Measurements from ENCODE around the gene ANTKMT.

The ANTKMT gene

DNA sequence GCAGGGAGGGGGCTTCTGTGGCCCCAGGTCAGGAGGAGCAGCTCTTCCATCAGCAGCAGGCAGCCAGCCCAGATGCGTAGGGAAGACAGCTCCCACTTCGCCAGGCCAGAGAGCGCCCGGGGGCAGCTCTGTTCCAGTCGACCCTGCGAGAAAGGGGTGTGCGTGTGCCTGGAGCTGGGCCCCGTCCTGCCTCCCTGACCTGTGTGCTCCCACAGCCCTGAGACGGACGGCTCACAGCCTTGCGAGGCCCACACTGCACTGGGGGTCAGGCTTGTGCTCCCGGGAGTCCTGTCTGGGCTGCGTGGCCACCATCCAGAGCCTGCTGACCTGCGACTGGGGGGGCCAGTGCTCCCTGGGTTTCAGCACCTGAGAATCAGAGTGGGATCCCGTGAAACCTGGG, 39.1 kb downstream of the ANTKMT start:
- CTCF ChIA-PET: no interaction called here
- TF ChIP-seq FOXK2 (IDR thresholded peaks at IDR 0.05): no peak
- TF ChIP-seq SP1 (IDR thresholded peaks at IDR 0.05): no peak
- no peak for TF ChIP-seq CTBP1 (IDR thresholded peaks at IDR 0.05; ENCODE audit: borderline replicate concordance)
- TF ChIP-seq FOXA1 (IDR thresholded peaks at IDR 0.05): no peak
- TF ChIP-seq HDGF (IDR thresholded peaks at IDR 0.05; ENCODE audit: borderline replicate concordance): no peak
- no peak for TF ChIP-seq TARDBP (IDR thresholded peaks at IDR 0.05)
- TF ChIP-seq, protein P1, sequence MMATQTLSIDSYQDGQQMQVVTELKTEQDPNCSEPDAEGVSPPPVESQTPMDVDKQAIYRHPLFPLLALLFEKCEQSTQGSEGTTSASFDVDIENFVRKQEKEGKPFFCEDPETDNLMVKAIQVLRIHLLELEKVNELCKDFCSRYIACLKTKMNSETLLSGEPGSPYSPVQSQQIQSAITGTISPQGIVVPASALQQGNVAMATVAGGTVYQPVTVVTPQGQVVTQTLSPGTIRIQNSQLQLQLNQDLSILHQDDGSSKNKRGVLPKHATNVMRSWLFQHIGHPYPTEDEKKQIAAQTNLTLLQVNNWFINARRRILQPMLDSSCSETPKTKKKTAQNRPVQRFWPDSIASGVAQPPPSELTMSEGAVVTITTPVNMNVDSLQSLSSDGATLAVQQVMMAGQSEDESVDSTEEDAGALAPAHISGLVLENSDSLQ (IDR thresholded peaks at IDR 0.05): no peak
- no peak for TF ChIP-seq BHLHE40 (IDR thresholded peaks at IDR 0.05; ENCODE audit: borderline replicate concordance)
- TF ChIP-seq FOXM1 (IDR thresholded peaks at IDR 0.05; ENCODE audit: borderline replicate concordance): no peak
- TF ChIP-seq ELF4 (IDR thresholded peaks at IDR 0.05): no peak
- no peak for TF ChIP-seq ZNF384 (IDR thresholded peaks at IDR 0.05)
- TF ChIP-seq LEF1 (IDR thresholded peaks at IDR 0.05; ENCODE audit: borderline replicate concordance): no peak
- TF ChIP-seq ARNT (IDR thresholded peaks at IDR 0.05): no peak
- no peak for TF ChIP-seq SUZ12 (IDR thresholded peaks at IDR 0.05)
- TF ChIP-seq L3MBTL2 (conservative IDR thresholded peaks at IDR 0.05): no peak
- POLR2A ChIA-PET: interaction anchor here (0.6 to 2.0 kb wide), 3 partner anchors 10 to 39 kb away, joined by 3 to 5 read pairs (median 4); partner anchors contain the start of gene ANTKMT
- DNase-seq (ENCODE audit: extremely low spot score): no peak

DNA sequence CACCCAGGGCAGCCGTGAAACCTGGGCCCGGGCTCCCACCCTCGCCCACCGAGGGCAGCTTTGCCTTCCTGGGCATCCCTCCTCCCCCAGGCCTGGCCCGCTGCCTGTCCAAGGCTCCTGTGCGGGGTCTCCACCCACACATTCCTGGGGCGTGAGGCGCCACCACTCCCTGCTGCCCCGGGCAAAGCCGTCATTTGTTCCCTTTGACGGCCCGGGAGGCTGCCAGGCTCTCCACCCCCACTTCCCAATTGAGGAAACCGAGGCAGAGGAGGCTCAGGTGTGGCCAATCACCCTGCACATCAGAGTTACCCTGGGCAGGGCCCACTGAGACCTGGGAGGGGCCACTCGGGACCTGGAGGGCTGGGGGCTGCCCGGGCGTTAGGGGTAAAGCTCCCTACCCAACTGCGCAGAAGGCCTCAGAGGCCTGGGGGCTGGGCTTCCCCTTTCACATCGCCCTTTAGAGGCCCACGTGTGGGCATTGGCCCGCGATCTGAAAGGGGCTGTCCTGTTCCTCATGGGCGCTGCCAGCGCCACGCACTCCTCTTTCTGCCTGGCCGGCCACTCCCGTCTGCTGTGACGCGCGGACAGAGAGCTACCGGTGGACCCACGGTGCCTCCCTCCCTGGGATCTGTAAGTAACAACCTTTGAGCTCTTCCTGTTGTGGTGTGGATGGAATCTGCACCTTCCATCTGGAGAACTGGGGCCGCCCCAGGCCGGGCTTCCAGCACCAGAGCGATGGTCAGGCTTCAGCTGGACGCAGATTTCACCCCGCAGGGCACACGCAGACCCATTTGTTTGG, 39.8 kb downstream of the ANTKMT start, which contains the start of gene MSLN:
Gene MSLN (plus strand): TSS at position 190 of the 799 bp plus-strand sequence. CDS start 1,947 bp downstream, outside the sequence.
- CTCF ChIA-PET: no interaction called here
- no peak for DNase-seq (ENCODE audit: extremely low spot score)
- POLR2A ChIA-PET: interaction anchor here (1.3 to 2.0 kb wide), 3 partner anchors 11 to 39 kb away, joined by 4 to 5 read pairs (median 4); partner anchors contain the start of genes ANTKMT and CIAO3
- TF ChIP-seq NFRKB (IDR thresholded peaks at IDR 0.05) (no peak), HDGF (IDR thresholded peaks at IDR 0.05; ENCODE audit: borderline replicate concordance) (no peak), ELF4 (IDR thresholded peaks at IDR 0.05) (no peak), ARNT (IDR thresholded peaks at IDR 0.05) (no peak), FOXK2 (IDR thresholded peaks at IDR 0.05) (no peak), LEF1 (IDR thresholded peaks at IDR 0.05; ENCODE audit: borderline replicate concordance) (no peak), L3MBTL2 (conservative IDR thresholded peaks at IDR 0.05) (no peak), TARDBP (IDR thresholded peaks at IDR 0.05) (no peak), BHLHE40 (IDR thresholded peaks at IDR 0.05; ENCODE audit: borderline replicate concordance) (no peak), FOXA1 (IDR thresholded peaks at IDR 0.05) (no peak), ZNF384 (IDR thresholded peaks at IDR 0.05) (no peak), SP1 (IDR thresholded peaks at IDR 0.05) (no peak), FOXM1 (IDR thresholded peaks at IDR 0.05; ENCODE audit: borderline replicate concordance) (no peak)
- TF ChIP-seq, protein P1 (IDR thresholded peaks at IDR 0.05): no peak

DNA sequence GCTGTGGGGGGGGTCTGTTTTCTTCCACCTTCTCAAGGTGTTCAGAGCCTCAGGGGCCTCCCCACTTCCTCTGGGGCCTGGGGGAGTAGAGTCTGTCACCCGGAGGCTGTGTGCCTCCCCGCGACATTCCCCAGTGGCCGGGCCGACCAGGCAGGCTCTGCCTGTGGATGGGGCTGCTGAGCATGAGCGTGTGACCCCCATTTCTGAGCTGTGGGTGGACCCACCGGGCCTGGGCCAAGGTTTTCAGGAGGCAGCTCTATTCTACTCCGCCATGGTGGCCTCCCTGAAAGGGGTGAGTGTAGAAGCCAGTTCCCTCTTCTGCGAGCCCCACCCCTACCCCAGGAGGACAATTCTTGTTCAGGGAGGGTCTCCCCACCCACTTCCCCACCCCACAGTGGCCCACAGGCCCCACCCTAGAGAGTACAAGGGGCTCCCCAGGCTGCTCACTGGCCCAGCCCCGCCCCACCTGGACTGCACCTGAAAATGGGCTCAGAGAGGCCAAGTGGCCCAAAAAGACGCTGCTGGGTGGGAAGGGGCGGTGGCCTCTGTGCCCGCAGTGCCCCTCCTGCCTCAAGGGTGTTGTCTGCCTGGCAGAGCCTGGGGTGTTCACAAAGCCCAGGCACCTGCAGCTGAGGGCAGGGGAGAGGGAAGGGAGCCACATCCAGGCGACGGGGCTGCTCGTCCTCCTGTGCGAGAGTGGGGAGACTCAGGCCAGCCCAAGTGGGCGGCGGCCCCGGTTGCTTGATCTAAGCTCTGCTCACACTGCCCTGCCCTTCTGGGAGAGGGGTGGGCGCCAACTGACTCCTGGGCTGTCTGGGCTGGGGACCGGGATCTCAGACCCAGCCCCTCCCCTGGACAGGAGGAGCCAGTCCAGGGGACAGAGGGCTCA, 40.9 kb downstream of the ANTKMT start:
- TF ChIP-seq ZNF384 (IDR thresholded peaks at IDR 0.05): no peak
- TF ChIP-seq FOXA1 (IDR thresholded peaks at IDR 0.05): no peak
- TF ChIP-seq SUZ12 (IDR thresholded peaks at IDR 0.05): no peak
- no peak for TF ChIP-seq TARDBP (IDR thresholded peaks at IDR 0.05)
- TF ChIP-seq BHLHE40 (IDR thresholded peaks at IDR 0.05; ENCODE audit: borderline replicate concordance): no peak
- TF ChIP-seq HDGF (IDR thresholded peaks at IDR 0.05; ENCODE audit: borderline replicate concordance): no peak
- TF ChIP-seq, protein P1 (IDR thresholded peaks at IDR 0.05): no peak
- TF ChIP-seq FOXK2 (IDR thresholded peaks at IDR 0.05): no peak
- no peak for TF ChIP-seq L3MBTL2 (conservative IDR thresholded peaks at IDR 0.05)
- TF ChIP-seq FOXM1 (IDR thresholded peaks at IDR 0.05; ENCODE audit: borderline replicate concordance): no peak
- TF ChIP-seq ARNT (IDR thresholded peaks at IDR 0.05): no peak
- POLR2A ChIA-PET: interaction anchor here (1.3 kb wide), 1 partner anchor 21 kb away, joined by 4 read pairs; the partner anchor contains the start of gene CIAO3
- CTCF ChIA-PET: no interaction called here
- no peak for DNase-seq (ENCODE audit: extremely low spot score)

DNA sequence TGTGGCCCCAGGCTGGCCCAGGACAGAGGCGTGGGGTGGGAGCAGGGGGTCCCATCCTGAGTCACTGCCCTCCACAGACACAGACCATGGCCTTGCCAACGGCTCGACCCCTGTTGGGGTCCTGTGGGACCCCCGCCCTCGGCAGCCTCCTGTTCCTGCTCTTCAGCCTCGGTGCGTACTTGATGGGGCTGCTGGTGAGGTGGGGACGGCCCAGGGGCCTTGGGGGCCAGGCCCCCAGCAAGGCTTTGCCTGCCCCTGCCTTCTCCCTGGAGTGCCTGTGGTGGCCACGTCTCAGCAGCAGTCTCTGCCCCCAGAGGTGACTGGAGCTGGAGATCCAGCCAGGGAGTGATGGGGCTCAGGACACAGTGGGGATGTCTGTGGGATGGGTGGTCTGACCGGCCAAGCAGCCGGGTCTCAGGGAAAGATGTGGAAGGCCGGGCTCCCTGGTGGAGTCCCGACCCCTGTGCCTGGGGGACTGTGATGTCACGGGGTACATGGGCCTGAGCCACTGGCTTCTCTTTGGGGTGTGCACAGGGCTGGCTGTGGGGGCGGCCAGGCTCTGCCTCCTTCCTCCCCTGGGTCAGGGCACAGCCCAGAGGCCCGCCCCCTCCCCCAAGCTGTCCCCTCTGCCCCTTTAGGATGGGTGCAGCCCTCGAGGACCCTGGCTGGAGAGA, 41.8 kb downstream of the ANTKMT start:
- CTCF ChIA-PET: no interaction called here
- TF ChIP-seq SP1 (IDR thresholded peaks at IDR 0.05) (no peak), SUZ12 (IDR thresholded peaks at IDR 0.05) (no peak), ELF4 (IDR thresholded peaks at IDR 0.05) (no peak), FOXA1 (IDR thresholded peaks at IDR 0.05) (no peak), LEF1 (IDR thresholded peaks at IDR 0.05; ENCODE audit: borderline replicate concordance) (no peak), TARDBP (IDR thresholded peaks at IDR 0.05) (no peak), ARNT (IDR thresholded peaks at IDR 0.05) (no peak), NFRKB (IDR thresholded peaks at IDR 0.05) (no peak), BHLHE40 (IDR thresholded peaks at IDR 0.05; ENCODE audit: borderline replicate concordance) (no peak), L3MBTL2 (conservative IDR thresholded peaks at IDR 0.05) (no peak), FOXK2 (IDR thresholded peaks at IDR 0.05) (no peak), FOXM1 (IDR thresholded peaks at IDR 0.05; ENCODE audit: borderline replicate concordance) (no peak), HDGF (IDR thresholded peaks at IDR 0.05; ENCODE audit: borderline replicate concordance) (no peak), CTBP1 (IDR thresholded peaks at IDR 0.05; ENCODE audit: borderline replicate concordance) (no peak), ZNF384 (IDR thresholded peaks at IDR 0.05) (no peak)
- TF ChIP-seq, protein P1 (IDR thresholded peaks at IDR 0.05): no peak
- no peak for DNase-seq (ENCODE audit: extremely low spot score)
- POLR2A ChIA-PET: no interaction called here

Measured in HEK293T (cell line).